ENCODE results near the gene TMEM101. TPM values are rescaled to one million over a fixed set of nuclear protein-coding genes. Genes with fewer than 3 reads are reported as not detected.
"Not testable (repeated sequence)": the region's sequence is repeated elsewhere in the genome, so short reads cannot be mapped to it uniquely, and the experiment has no call there.

The TMEM101 gene
- total RNA-seq, 1 experiment from 2014 or later: 39.8 TPM

GRCh38 chr17:44037471-44037870, 22.7 kb upstream of the TMEM101 start:
- Histone ChIP-seq H3K9me3 (replicated peaks) (no peaks in the 10 kb centered on the region), H3K4me1 (no peaks in the 10 kb centered on the region), H3K27me3 (no peaks in the 10 kb centered on the region), H3K36me3 (peaks cover 59% of the 10 kb centered on the region), H3K27ac (no peak overlapping the region), H3K4me3 (no peak overlapping the region)
- DNase-seq: no peak

GRCh38 chr17:44034688-44035087, 19.9 kb upstream of the TMEM101 start:
- peaks cover 58% of the 10 kb centered on the region for H3K36me3 ChIP-seq
- H3K27me3 ChIP-seq: not testable (repeated sequence)

GRCh38 chr17:44033861-44034408, 19.2 kb upstream of the TMEM101 start:
- Histone ChIP-seq H3K4me3 (no peak overlapping the region), H3K36me3 (peaks cover 57% of the 10 kb centered on the region), H3K9me3 (replicated peaks) (no peaks in the 10 kb centered on the region), H3K27ac (no peak overlapping the region), H3K27me3 (no peaks in the 10 kb centered on the region), H3K4me1 (no peaks in the 10 kb centered on the region)
- no peak for DNase-seq

More at GRCh38 chr17:44034688-44035087, 19.9 kb upstream of the TMEM101 start:
- not testable (repeated sequence) for H3K4me1 ChIP-seq; H3K4me3 ChIP-seq; H3K27ac ChIP-seq; H3K9me3 ChIP-seq (replicated peaks); DNase-seq

GRCh38 chr17:44030482-44030881, 15.7 kb upstream of the TMEM101 start:
- DNase-seq: no peak
- Histone ChIP-seq H3K9me3 (replicated peaks) (no peaks in the 10 kb centered on the region), H3K27me3 (no peaks in the 10 kb centered on the region), H3K36me3 (peaks cover 30% of the 10 kb centered on the region), H3K4me3 (no peak overlapping the region), H3K27ac (no peak overlapping the region), H3K4me1 (no peaks in the 10 kb centered on the region)

- Histone ChIP-seq H3K9me3 (replicated peaks) (no peaks in the 10 kb centered on the region), H3K36me3 (peaks cover 30% of the 10 kb centered on the region), H3K4me3 (no peak overlapping the region), H3K4me1 (peaks cover 6% of the 10 kb centered on the region), H3K27ac (no peak overlapping the region), H3K27me3 (no peaks in the 10 kb centered on the region)
- no peak for DNase-seq
Measured at GRCh38 chr17:44029736-44030135, 15.0 kb upstream of the TMEM101 start.

- peak in 1 of 2 experiments; percentile 35 for DNase-seq
- Histone ChIP-seq H3K36me3 (0 out of 2 replicates have a peak, but pooled peaks cover 6% of the 10 kb centered on the region), H3K9me3 (replicated peaks) (no peaks in the 10 kb centered on the region), H3K27ac (no peak overlapping the region), H3K27me3 (no peaks in the 10 kb centered on the region), H3K4me1 (peaks cover 15% of the 10 kb centered on the region), H3K4me3 (no peak overlapping the region)
Measured at GRCh38 chr17:44024853-44025252, 10.1 kb upstream of the TMEM101 start.

- Histone ChIP-seq H3K27me3 (no peaks in the 10 kb centered on the region), H3K4me1 (peaks cover 15% of the 10 kb centered on the region), H3K27ac (no peak overlapping the region), H3K4me3 (no peak overlapping the region), H3K36me3 (0 out of 2 replicates have a peak, but pooled peaks cover under 1% of the 10 kb centered on the region), H3K9me3 (replicated peaks) (no peaks in the 10 kb centered on the region)
- peak; percentile 51 to 63 for DNase-seq
Measured at GRCh38 chr17:44024271-44024663, 9.5 kb upstream of the TMEM101 start.

GRCh38 chr17:44023545-44024270, 8.9 kb upstream of the TMEM101 start:
- peaks cover 15% of the 10 kb centered on the region for H3K4me1 ChIP-seq
- H3K27ac ChIP-seq: no peak overlapping the region
- no peaks in the 10 kb centered on the region for H3K27me3 ChIP-seq
- H3K36me3 ChIP-seq: no peaks in the 10 kb centered on the region
- DNase-seq: no peak
- no peaks in the 10 kb centered on the region for H3K9me3 ChIP-seq (replicated peaks)
- no peak overlapping the region for H3K4me3 ChIP-seq

GRCh38 chr17:44022246-44022645, 7.5 kb upstream of the TMEM101 start:
- H3K27me3 ChIP-seq: no peaks in the 10 kb centered on the region
- DNase-seq: no peak
- peaks cover 15% of the 10 kb centered on the region for H3K4me1 ChIP-seq
- no peak overlapping the region for H3K27ac ChIP-seq
- H3K36me3 ChIP-seq: no peaks in the 10 kb centered on the region
- H3K4me3 ChIP-seq: no peak overlapping the region
- H3K9me3 ChIP-seq (replicated peaks): no peaks in the 10 kb centered on the region

- H3K9me3 ChIP-seq (replicated peaks); DNase-seq; H3K36me3 ChIP-seq; H3K4me3 ChIP-seq; H3K27me3 ChIP-seq; H3K27ac ChIP-seq: not testable (repeated sequence)
- H3K4me1 ChIP-seq: peaks cover 15% of the 10 kb centered on the region
Measured at GRCh38 chr17:44021227-44021626, 6.5 kb upstream of the TMEM101 start.

GRCh38 chr17:44014133-44014436, 678 bp downstream of the TMEM101 start:
- peak overlapping the region; percentile 74 for H3K4me3 ChIP-seq
- DNase-seq: no peak
- H3K27ac ChIP-seq: peak overlapping the region; percentile 54; the same call in 1 of the 2 replicates
- no peaks in the 10 kb centered on the region for H3K9me3 ChIP-seq (replicated peaks)
- H3K27me3 ChIP-seq: no peaks in the 10 kb centered on the region
- no peaks in the 10 kb centered on the region for H3K4me1 ChIP-seq
- H3K36me3 ChIP-seq: no peaks in the 10 kb centered on the region

- H3K4me1 ChIP-seq: no peaks in the 10 kb centered on the region; the same call in 1 of the 2 replicates
- DNase-seq: no peak
Measured at GRCh38 chr17:44012874-44013273, 1.9 kb downstream of the TMEM101 start.

GRCh38 chr17:44012391-44012790, 2.4 kb downstream of the TMEM101 start:
- Histone ChIP-seq H3K4me1 (no peaks in the 10 kb centered on the region; the same call in 1 of the 2 replicates), H3K4me3 (no peak overlapping the region), H3K27me3 (no peaks in the 10 kb centered on the region), H3K36me3 (no peaks in the 10 kb centered on the region), H3K27ac (no peak overlapping the region), H3K9me3 (replicated peaks) (no peaks in the 10 kb centered on the region)
- no peak for DNase-seq

More at GRCh38 chr17:44012874-44013273, 1.9 kb downstream of the TMEM101 start:
- no peak overlapping the region for H3K4me3 ChIP-seq
- H3K9me3 ChIP-seq (replicated peaks): no peaks in the 10 kb centered on the region
- no peaks in the 10 kb centered on the region for H3K27me3 ChIP-seq
- no peak overlapping the region for H3K27ac ChIP-seq
- H3K36me3 ChIP-seq: no peaks in the 10 kb centered on the region

- no peaks in the 10 kb centered on the region for H3K27me3 ChIP-seq
- H3K36me3 ChIP-seq: no peaks in the 10 kb centered on the region
- no peak for DNase-seq
- no peak overlapping the region for H3K27ac ChIP-seq
- H3K9me3 ChIP-seq (replicated peaks): no peaks in the 10 kb centered on the region
- no peak overlapping the region for H3K4me3 ChIP-seq
- no peaks in the 10 kb centered on the region; the same call in 1 of the 2 replicates for H3K4me1 ChIP-seq
Measured at GRCh38 chr17:44011876-44012275, 2.9 kb downstream of the TMEM101 start.

- H3K4me3 ChIP-seq: no peak overlapping the region
Measured at GRCh38 chr17:44010966-44011647, 3.7 kb downstream of the TMEM101 start.

More at GRCh38 chr17:44010966-44011647, 3.7 kb downstream of the TMEM101 start:
- no peaks in the 10 kb centered on the region for H3K9me3 ChIP-seq (replicated peaks)
- no peak for DNase-seq
- H3K4me1 ChIP-seq: no peaks in the 10 kb centered on the region; the same call in 1 of the 2 replicates
- no peaks in the 10 kb centered on the region for H3K36me3 ChIP-seq
- H3K27me3 ChIP-seq: no peaks in the 10 kb centered on the region
- no peak overlapping the region for H3K27ac ChIP-seq
